Cardiac septum (tissue), 1 donor: Measurements from ENCODE around the gene IGDCC3. TPM values are rescaled to one million over a fixed set of nuclear protein-coding genes. Genes with fewer than 3 reads are reported as not detected.

Experiments
- DNase-seq: peaks from one replicate; pipeline ENCODE4 v3.0.0-alpha.2; 2020; ENCODE audit warnings: low spot score
- intact Hi-C: fragments of 100-400 bp; cut with DNase I; formaldehyde crosslinking; loops from one replicate; pipeline ENCODE4 v1.14.0; 2022
- total RNA-seq: library from RNA; stranded (reverse); fragmentation: NEBNext Ultra II Directional; extraction: Animal tissue kit (Norgen Biotek cat#: 25700); gene quantifications from one replicate; pipeline ENCODE4 v1.2.1, GENCODE V29; 2021
- donor health status: DM: no; HTN: no; CAD: no.

The IGDCC3 gene
- total RNA-seq, 1 donor from 2014 or later = not detected

DNA sequence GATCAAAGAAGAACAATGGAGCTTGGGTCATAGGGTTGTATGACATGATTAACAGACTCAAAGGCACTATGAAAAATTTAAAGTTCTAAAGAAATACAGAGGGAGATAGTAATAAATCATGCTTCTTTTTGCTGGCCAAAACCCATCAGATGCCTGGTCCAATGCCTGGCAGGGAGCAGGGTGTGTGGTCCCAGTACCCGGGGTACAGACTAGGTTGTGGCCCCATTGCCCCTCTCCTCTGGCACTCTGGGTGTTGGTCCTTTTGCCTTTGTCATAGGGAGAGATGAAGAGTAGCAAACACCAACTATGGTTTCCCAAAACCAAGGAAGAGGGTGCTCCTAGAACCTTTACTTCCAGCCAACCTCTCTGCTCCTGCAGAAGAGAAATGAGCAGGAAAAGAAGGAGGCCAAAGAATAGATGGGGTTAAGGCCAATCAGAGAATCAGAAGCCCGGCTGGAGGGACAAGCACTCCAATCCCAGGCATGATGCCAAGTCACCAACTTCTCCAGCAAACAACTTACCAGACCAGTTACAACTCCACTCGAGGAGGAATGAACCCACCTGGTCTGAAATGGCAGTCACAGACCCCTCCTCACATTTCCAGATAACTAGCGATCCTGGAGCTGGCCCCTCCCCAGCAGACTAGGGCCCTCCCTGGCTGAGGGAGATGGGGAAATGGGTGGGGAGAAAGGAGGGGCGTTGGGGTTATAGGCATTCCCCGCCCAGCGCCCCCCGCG is 1.8 kb downstream of the IGDCC3 start:
- DNase-seq = peak; percentile 33
- intact Hi-C loops = no loop called here

DNA sequence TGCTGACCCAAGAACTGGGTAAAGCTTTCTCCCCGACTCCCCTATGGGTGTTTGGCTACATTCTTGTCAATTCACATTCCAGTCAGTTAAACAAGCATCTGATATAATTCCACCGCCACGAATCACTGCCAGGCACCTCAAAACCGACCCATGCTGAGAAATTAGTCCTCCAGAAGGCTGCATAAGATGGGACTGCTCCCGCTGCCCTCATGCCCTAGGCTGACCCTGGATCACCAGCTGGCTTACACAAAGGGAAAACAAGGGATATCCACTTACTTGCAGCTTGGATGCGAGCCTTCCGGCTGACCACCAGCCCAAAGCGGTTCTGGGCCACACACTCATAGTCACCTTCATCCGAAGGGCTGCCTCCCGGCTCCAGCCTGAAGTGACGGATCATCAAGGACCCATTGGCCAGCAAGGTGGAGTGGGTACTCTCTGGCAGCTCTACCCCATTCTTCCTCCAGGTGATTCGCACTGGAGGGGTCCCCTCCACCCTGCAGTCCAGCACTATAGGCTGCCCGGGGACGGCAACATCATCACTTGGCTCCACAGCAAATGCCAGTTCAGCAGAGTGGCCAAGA is 2.9 kb downstream of the IGDCC3 start:
- intact Hi-C loops = no loop called here
- DNase-seq = peak; percentile 63

DNA sequence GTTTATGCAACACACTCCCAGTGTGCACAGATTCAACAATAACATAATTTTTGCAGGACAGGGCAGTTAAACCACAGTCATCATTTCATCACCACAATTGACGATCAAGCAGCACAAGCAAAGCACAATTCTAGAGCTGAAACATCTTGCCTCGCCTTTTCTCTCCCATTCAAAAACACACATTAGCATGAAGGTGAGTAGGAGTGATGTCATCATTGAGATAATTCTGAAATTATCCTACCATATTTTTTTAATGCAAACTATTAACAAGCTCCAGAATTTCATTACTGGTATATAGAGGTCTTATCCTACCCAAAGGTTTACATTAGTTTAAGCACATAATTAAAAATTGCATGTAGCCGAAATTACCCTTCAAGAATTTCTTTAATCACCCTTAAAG is 3.5 kb downstream of the IGDCC3 start:
- intact Hi-C loops = no loop called here
- DNase-seq = no peak

DNA sequence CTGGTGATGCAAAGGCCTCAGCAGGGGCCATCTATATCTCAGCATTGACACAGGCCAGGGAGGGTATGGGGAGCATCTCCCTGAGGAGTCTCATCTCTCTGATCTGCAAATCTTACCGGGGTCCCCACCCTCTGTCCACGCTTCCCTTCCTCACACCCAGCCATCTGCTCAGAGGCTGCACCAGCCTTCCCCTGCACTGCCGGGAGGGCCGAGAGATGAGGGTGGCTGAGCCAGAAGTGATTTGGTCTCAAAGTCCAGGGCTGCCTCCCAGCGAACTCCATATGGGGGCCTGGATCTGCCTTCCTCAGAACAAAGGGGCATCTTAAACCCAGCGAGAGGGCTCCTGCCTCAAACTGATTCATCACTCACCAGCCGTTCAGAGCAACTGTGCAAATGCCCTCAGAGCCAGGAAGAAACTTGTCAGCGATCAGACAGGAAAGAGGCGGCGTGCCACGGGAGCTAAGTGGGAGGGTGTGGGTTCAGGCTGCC is 4.6 kb downstream of the IGDCC3 start:
- intact Hi-C loops = no loop called here
- DNase-seq = peak; percentile 17

DNA sequence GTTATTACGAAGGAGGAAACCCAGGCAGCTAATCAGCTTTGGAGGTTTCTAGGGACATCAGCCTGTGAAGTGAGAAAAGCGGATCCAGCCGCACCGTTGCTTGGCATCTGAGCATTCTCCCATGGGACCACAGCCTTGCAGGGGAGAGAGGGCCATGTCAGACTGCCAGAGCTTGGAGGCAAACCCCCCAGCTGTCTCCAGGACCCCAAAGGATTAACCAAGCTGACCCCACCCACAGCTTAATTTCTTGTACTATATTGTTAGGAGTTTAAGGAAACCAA is 5.1 kb downstream of the IGDCC3 start:
- DNase-seq = no peak
- intact Hi-C loops = no loop called here

DNA sequence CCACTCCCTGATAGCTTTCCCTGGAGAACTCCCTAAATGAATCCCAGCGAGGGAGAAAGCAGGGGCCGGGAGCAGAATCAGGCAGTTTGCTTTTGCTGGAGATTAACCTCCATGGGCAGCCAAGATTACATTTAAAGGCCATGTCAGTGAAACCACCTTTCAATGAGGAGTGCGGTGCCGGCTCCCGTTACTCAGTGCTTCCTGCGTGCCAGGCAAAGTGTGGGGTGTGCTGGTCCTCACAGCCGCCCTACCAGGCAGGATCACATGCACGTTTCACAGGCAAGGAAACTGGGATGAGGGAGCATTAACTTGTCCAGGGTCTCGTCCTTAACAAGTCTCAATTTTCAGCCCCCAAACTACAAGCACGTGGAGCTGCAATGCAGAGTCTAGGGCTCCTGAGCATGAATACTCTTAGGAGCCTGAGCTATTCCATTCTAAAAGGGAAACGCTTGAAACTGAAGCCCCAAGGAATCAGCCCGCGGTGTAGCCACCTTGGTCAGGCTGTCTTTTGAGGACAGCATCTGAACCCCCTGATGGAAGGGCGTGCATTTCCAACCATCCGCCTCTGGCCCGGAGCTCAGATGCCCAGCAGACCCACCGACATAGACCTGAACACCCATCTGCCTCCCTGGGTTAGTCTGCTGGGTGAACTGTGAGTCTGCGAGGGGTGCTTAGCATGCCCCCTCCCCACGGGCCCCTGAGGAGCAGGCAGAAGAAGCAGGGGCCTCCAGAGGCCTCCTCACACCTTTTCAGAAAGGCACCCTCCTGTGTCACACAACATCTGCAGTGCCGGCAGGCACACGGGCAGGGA is 5.6 kb downstream of the IGDCC3 start:
- intact Hi-C loops = no loop called here
- DNase-seq = peak; percentile 67

DNA sequence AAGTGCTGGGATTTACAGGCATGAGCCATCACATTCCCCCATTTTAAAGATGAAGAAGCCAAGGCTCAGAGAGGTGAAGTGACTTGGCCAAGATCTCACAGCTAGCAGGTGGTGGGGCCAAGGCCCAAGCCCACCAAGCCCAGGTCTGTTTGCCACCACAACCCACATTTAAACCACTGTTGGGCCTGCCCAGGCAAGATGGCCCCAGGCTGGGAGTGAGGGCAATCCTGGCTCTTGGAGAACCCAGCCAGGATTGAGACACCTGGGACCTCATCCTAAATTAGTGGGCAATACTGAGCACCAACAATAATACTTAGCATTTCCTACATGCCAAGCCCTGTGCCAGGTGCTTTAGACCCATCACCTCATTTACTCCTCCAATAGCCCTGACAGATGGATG is 6.9 kb downstream of the IGDCC3 start:
- DNase-seq = peak; percentile 56
- intact Hi-C loops = no loop called here

DNA sequence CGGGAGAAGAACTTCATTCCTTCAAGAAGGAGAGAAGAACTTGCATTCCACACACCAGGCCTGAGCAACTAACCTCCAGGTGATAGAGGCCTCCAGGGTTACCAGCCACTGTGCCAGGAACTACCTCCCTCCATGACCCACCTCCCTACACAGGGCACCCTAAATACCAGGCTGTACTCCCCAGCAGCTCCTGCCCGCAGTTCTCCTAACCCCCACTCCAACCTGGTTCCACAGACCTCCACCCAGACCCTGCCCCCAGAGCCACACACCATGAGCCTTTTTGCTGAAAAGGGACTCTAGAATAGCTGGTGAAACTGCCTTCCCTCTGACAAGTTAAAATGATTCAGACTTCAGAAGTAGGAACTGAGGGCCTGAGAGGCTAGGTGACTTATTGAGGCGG is 8.2 kb downstream of the IGDCC3 start:
- intact Hi-C loops = no loop called here
- peak; percentile 41 for DNase-seq

DNA sequence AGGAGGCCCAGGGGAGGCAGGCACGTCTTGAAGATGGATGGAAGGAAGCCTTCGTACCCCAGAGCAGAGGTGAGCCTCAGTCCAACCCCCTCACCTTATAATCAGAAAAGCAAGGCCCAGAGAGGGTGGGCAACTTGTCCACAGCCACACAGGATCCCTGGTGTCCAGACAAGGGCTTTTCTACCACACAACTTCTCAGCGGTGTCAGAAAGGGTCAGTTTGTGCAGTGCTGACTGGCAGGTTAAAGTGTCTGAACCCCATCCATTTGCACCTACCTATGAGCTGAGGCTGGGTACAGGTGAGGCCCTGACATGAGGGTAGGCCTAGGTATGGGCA is 8.6 kb downstream of the IGDCC3 start:
- intact Hi-C loops = no loop called here
- no peak for DNase-seq

DNA sequence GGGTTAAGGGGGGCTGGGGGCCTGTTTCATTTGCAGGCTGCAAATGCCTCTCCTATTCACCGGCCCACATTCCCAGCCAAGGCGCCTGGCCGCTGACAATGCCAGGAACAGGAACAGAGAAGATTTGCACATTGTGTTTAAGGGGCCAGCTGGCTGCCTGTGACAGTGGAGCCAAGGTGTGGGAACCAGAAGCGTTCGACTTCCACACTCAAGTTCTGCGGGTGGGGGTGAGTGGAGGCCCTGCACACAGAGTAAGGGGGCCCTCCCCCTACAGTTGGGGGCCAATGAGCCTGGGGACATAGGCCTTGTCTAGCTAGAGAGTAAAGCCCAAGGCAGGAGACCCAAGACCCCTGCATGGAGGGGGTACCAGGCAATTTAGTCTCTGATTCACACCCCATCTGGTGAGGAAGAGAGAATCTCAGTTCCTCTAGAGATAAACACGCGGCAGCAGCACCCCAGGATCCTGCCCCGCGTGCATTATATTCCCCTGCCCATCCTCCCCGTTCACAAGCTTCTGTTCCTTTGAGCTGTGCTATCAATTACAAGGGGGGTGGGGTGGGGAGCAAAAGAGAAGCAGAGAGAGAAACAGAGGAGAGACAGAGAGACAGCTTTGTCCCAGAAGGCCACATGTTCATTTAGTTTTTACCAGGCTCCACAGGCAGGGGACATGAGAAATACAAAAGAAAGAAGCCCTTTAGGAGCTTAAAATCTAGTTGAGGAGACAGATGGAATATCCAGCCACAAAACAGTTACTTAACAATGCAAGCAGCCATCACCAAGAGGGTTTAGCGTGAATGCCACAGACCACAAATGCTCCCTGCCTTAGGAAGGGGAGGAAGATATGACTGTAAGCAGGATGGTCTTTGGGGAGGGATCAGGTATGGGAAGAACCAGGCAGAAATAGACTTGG is 9.2 kb downstream of the IGDCC3 start:
- intact Hi-C loops = no loop called here
- peak; percentile 72 for DNase-seq

DNA sequence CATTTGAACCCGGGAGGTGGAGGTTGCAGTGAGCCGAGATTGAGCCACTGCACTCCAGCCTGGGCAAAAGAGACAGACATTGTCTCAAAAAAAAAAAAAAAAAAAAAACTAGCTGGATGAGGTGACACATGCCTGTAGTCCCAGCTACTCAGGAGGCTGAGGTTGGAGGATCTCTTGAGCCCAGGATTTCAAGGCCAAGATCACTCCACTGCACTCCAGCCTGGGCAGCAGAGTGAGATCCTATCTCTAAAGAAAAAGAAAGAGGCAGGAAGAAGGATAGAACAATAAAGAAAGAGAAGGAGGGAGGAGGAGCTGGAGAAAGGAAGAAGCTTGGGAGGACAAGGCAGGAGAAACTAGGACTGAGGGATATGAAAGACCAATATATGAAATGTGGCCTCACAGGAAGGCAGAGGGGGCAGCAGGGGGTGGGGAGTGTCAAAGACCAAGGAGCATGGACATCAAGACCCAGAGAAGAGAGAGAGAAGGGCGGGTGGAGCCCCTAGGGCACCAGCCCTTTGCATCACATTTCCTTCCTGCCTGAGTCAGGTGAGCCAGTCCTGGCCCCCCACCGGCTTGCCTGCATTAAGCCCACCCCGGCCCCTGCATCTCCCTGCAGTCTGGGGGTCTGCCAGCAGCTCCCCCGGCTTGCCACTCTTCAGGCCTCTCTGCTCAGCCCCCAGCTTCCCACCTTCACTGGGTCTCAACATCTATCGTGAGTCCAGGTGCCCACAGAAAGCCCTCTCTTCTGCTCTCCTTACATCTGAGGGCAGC is 11.5 kb downstream of the IGDCC3 start:
- intact Hi-C loops = no loop called here

DNA sequence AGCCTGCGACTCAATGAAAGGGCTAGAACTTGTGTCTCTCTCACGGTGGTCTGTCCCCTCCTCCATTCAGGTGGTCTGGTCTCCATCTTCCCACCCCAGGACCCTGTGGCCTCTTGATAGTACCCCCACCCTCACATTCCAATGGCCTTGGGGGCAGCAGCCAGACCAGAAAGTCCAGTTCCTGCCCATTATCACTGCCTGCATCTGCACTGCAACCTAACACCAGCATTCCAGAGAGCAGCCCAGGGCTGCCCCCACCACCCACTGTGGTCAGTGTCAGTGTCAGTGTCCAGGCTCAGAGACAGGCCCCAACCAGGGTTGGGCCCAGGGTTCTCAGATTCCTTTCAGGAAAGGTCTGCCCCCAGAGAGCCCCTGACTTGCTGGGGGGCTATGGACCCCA is 12.6 kb downstream of the IGDCC3 start:
- peak; percentile 31 for DNase-seq
- intact Hi-C loops = no loop called here

More for the DNA sequence above, 11.5 kb downstream of the IGDCC3 start:
- DNase-seq = peak; percentile 49

DNA sequence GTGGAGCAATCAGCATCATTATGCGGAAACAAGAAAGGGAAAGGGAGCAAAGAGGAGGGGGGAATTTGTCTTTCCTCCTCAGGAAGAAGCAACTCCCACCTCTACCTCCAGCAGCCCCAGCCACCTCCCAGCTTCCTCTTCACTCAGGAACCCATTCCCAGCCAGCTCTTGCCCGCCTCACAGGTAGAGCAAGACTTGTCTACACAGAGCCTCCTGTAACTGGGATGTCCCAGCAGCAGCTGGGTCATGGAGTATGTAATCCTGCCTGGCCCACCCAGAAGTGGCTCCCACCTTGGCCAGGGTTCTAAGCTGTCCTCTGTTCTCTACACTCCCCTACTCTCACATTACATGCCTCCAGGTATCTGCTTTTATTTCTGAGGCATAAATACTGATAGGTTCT is 14.0 kb downstream of the IGDCC3 start:
- DNase-seq = peak; percentile 20
- intact Hi-C loops = no loop called here

DNA sequence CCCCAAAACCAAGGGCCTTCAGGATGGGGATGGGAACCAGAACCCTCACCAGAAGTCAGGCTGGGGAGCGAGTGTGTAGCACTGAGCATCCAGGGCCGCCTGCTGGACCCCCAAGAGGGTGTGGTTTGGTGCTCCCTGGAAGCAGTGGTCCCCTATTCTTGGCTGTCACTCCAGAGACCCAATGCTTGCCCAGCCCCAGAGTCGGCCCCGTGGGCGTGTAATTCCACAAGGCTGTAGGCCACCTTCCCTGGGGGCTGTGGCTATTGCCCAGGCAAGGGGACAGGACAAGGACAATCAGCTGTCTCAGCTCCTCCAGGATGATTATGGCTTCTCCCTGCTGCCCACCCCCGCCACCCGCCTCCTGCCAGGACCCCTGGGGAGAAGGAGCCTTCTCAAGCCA is 14.5 kb downstream of the IGDCC3 start:
- DNase-seq = no peak
- intact Hi-C loops = no loop called here

DNA sequence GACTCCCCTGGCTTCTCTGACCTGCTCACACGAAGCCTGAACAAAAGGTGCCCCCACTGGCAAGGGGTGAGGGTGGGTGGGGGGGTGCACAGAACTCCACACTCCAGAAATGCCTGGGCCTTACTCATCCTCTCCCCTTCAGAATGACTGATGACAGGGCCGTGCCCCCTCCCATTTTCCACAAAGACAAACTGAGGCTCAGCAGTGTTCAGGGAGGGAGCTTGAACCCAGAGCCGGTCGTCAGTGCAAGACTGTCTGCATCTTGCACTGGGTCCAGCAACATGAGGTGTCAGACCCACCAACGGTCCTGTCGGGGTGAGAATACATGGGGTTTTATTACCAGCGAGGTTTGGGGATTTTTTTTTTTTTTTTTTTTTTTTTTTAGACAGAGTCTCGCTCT is 15.3 kb downstream of the IGDCC3 start:
- intact Hi-C loops = no loop called here
- peak; percentile 22 for DNase-seq

DNA sequence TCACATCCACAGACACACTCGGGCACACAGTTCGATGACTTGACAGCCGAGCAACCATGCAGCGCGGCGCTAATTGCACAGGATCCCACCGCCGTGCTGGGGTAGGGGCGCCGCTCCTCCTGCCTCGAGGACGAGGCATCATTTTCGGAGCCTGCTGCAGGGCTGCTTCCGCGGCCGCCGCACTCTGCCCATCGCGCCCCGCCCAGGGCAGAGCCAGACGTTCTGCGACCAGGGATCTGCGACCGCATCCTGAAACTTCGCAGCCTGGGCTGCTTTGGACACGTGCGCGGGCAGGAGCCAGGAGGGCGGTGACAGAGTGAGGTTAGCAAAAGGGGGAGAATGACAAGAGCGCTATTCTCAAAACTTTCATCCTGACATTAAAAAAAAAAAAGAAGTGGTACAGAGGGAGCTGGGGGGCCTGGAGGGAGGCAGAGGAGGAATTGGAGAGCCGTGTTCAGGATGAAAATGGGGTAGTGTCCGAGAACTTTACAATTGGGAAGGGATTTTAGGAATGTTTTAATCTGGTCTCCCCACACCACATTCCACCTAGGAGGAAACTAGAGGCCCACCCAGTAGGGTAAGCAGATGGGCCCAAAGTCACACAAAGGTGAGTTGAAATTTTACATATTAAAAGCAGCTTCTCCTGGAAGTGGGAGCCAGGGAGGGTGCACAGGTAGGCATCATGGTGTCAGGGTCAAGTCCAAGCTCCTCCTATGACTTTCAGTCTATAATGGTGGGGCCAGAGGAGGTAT is 15.9 kb downstream of the IGDCC3 start:
- peak; percentile 15 for DNase-seq

DNA sequence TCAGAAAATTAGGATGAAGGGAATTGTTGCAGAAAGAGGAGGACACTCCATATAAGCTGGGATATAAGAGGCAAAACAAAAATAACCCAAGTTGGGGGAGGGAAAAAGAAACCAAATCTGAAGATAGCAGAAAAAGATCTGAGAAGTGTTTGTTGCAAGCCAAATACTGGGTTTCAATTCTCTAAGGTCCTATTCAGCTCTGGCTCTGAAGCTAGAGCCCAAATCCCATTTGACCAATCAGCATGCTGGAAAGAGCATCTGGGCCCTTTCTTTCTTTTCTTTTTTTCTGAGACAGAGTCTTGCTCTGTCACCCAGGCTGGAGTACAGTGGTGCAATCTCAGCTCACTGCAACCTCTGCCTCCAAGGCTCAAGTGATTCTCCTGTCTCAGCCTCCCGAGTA is 17.3 kb downstream of the IGDCC3 start:
- intact Hi-C loops = no loop called here
- DNase-seq = peak; percentile 33

More for the DNA sequence above, 15.9 kb downstream of the IGDCC3 start:
- intact Hi-C loops = no loop called here

DNA sequence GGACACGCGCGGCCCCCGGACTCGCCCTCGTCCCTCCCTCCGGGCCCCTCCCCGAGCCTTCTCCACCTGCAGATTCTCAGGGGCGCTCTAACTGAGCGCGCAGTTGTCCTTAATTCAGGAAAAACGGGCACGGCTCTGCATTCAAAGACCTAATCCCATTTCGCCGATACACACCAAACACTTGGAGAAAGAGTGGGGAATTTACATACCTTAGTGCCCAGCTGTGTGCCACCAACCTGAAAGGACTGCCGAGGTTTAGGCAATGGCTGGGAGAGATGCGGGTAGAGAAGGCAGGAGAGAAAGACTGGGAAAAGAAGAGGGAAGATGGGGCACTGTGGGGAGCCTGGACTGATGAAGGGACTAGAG is 21.8 kb downstream of the IGDCC3 start:
- no peak for DNase-seq
- intact Hi-C loops = no loop called here
